ENCODE data around the gene ARMC7.

DNA sequence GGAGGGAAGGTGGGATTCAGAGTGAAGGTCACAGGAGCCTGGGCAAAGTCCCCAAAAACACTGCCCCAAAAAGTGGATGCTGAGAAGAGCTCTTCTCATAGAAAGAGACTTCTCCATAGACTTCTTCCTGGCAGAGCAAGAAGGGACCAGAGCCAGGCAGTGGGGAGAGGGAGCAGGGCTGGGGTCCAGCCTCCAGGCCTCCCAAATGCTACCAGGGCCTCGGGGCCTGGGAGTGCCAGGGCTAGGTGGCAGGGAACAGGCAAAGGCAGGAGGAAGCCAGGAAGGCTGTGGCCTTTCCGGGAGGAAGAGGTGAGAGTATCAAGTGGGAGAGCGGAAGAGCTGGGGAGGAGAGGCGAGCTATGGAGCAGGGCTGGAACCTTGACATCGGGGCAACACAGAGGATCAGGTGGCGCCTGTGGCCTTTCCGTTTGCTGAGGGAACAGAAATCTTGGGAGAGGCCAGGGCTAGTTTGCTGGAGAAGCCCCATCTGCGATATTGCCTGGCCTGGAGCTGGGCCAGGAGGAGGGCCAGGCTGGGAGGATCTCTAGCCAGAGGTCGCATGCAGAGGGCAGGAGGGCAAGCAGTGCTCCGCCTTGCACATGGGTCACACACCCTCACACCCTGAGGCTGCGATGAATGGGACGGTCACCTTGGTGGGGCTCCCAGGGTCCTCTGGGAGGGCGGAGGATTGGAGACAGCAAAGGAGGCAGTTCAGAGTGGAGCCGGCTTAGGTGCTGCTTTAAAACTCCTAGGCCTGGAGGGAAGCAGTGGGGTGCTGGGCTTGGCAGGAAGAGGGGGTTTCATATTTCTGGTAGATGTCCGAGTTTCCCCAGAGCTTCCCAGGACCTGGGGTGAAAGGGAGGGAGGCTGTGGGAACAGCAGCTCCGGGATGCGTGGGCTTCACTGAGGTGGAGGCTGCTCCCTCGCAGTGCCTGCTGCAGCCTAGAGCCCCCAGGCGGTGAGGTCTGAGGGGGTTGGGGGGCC is 18.6 kb upstream of the ARMC7 start:
- TF ChIP-seq, protein P1, sequence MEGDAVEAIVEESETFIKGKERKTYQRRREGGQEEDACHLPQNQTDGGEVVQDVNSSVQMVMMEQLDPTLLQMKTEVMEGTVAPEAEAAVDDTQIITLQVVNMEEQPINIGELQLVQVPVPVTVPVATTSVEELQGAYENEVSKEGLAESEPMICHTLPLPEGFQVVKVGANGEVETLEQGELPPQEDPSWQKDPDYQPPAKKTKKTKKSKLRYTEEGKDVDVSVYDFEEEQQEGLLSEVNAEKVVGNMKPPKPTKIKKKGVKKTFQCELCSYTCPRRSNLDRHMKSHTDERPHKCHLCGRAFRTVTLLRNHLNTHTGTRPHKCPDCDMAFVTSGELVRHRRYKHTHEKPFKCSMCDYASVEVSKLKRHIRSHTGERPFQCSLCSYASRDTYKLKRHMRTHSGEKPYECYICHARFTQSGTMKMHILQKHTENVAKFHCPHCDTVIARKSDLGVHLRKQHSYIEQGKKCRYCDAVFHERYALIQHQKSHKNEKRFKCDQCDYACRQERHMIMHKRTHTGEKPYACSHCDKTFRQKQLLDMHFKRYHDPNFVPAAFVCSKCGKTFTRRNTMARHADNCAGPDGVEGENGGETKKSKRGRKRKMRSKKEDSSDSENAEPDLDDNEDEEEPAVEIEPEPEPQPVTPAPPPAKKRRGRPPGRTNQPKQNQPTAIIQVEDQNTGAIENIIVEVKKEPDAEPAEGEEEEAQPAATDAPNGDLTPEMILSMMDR (conservative IDR thresholded peaks at IDR 0.05 in 1 of 2, IDR thresholded peaks at IDR 0.05 in 1 of 2; ENCODE audit: extremely low read depth in 1 of 2, insufficient read depth in 1 of 2, low read depth in 1 of 2, low read length in 2 of 2): no peak
- no peak for TF ChIP-seq EZH2 (IDR thresholded peaks at IDR 0.05; ENCODE audit: borderline replicate concordance, low read length)
